Cardiac fibroblast (primary cell): ENCODE measurements around the gene FAM89B.

Experiments used
- DNase-seq, 2 donors: peaks; one replicate each; pipeline versions ENCODE4 v3.0.0 to v3.0.0-alpha.2; 2010; ENCODE audit warnings: low read depth in 2 of 2
- H3K4me3 ChIP-seq, 2 donors: replicated peaks in 1 of 2; 1 replicate in 1 of 2; 2 replicates in 1 of 2; pipeline ENCODE4 v1.5.1; 2011; ENCODE audit warnings: low read depth in 2 of 2, low read length in 2 of 2, mild to moderate bottlenecking in 2 of 2, moderate library complexity in 1 of 2
- CTCF ChIP-seq: IDR thresholded peaks from one replicate; pipeline ENCODE4 v1.5.1; 2011; ENCODE audit warnings: low read depth, mild to moderate bottlenecking, low read length, inconsistent platforms

Gene FAM89B

GRCh38 chr11:65547446-65548125 lies 24.8 kb upstream of the FAM89B start:
- DNase-seq, result no peak
- TF ChIP-seq CTCF, result no peak
- H3K4me3 ChIP-seq, result no peak overlapping the region

GRCh38 chr11:65548395-65548794 lies 23.9 kb upstream of the FAM89B start:
- DNase-seq, result no peak
- TF ChIP-seq CTCF, result no peak
- no peak overlapping the region for H3K4me3 ChIP-seq

- no peak for DNase-seq
- no peak for TF ChIP-seq CTCF
- no peak overlapping the region for H3K4me3 ChIP-seq
These were observed 23.2 kb upstream of the FAM89B start for GRCh38 chr11:65549096-65549495.

- no peak for DNase-seq
- H3K4me3 ChIP-seq, result no peak overlapping the region
- TF ChIP-seq CTCF, result peak; percentile 19
These were observed 20.6 kb upstream of the FAM89B start for GRCh38 chr11:65551572-65552387.

- no peak for DNase-seq
- no peak for TF ChIP-seq CTCF
- no peak overlapping the region for H3K4me3 ChIP-seq
These were observed 19.9 kb upstream of the FAM89B start for GRCh38 chr11:65552388-65552951.

- no peak for TF ChIP-seq CTCF
- no peak for DNase-seq
- no peak overlapping the region for H3K4me3 ChIP-seq
These were observed 18.9 kb upstream of the FAM89B start for GRCh38 chr11:65553301-65554001.
